Spleen (tissue), 11 donors: ENCODE data around the gene SCP2. TPM values are rescaled to one million over a fixed set of nuclear protein-coding genes. Genes with fewer than 3 reads are reported as not detected.

Source experiments
- DNase-seq: peaks from one replicate; pipeline ENCODE4 v3.0.0-alpha.2; 2020
- H3K27ac ChIP-seq, 8 donors: fragments of 200-600 bp; sonication (generic) in 7 of 8; 1 replicate in 4 of 8; 2 replicates in 4 of 8; pipeline versions ENCODE4 v1.5.0 to v1.8.0; 2016 to 2021; ENCODE audit warnings: inconsistent platforms in 4 of 8, mild to moderate bottlenecking in 4 of 8, moderate library complexity in 1 of 8
- H3K27me3 ChIP-seq, 7 donors: fragments of 200-600 bp; sonication (generic) in 6 of 7; replicated peaks in 1 of 7; 1 replicate in 4 of 7; 2 replicates in 3 of 7; pipeline versions ENCODE4 v1.5.0 to v1.8.0; 2016 to 2021; ENCODE audit warnings: inconsistent platforms in 3 of 7, mild to moderate bottlenecking in 1 of 7
- H3K36me3 ChIP-seq, 6 donors: fragments of 200-600 bp; sonication (generic) in 5 of 6; 1 replicate in 4 of 6; 2 replicates in 2 of 6; pipeline versions ENCODE4 v1.5.0 to v1.8.0; 2016 to 2021; ENCODE audit warnings: inconsistent platforms in 2 of 6
- H3K4me1 ChIP-seq, 6 donors: fragments of 200-600 bp; sonication (generic) in 5 of 6; 1 replicate in 3 of 6; 2 replicates in 3 of 6; pipeline versions ENCODE4 v1.5.0 to v1.8.0; 2016 to 2021; ENCODE audit warnings: inconsistent platforms in 3 of 6
- H3K4me3 ChIP-seq, 8 donors: fragments of 200-600 bp; sonication (generic) in 7 of 8; 1 replicate in 4 of 8; 2 replicates in 4 of 8; pipeline versions ENCODE4 v1.5.0 to v1.8.0; 2016 to 2021; ENCODE audit warnings: inconsistent platforms in 4 of 8, mild to moderate bottlenecking in 4 of 8, moderate library complexity in 2 of 8
- H3K9me3 ChIP-seq, 8 donors: fragments of 200-600 bp; sonication (generic) in 7 of 8; 1 replicate in 4 of 8; 2 replicates in 4 of 8; pipeline versions ENCODE4 v1.5.0 to v1.8.0; 2016 to 2021; ENCODE audit warnings: inconsistent platforms in 4 of 8
- POLR2A ChIP-seq, 3 donors: fragments of 450-650 bp; IDR thresholded peaks; one replicate each; pipeline ENCODE4 v1.5.1; 2017; ENCODE audit warnings: antibody characterized with exemption in 3 of 3, mild to moderate bottlenecking in 1 of 3
- POLR2AphosphoS5 ChIP-seq, 3 donors: sonication (generic); formaldehyde crosslinking; IDR thresholded peaks; one replicate each; pipeline ENCODE4 v1.5.1; 2017; ENCODE audit warnings: antibody characterized with exemption in 3 of 3
- WGBS, 5 donors: extraction: QIAGEN DNeasy Blood & Tissue Kit in 3 of 5; methylation state at CpG; one replicate each; pipeline versions ENCODE4 v1.1.5 to v1.1.7; 2013 to 2018; 5-methylcytosine and 5-hydroxymethylcytosine counted together
- intact Hi-C: fragments of 100-400 bp; cut with DNase I; formaldehyde crosslinking; loops from one replicate; pipeline ENCODE4 v1.15.0; 2023; ENCODE audit warnings: low total_unique reads
- polyA plus RNA-seq, 3 donors: library from polyadenylated mRNA; stranded (reverse); fragments of 200-250 nt; gene quantifications; one replicate each; pipeline ENCODE4 v1.2.1, GENCODE V29; 2013
- total RNA-seq, 7 donors: library from RNA; depleted of rRNA in 3 of 7; stranded (reverse); fragments of >200 nt in 3 of 7; fragmentation: NEBNext Ultra II Directional in 4 of 7; extraction: Animal tissue kit (Norgen Biotek cat#: 25700) in 4 of 7; gene quantifications; one replicate each; pipeline versions ENCODE4 v1.1.0 to v1.2.1, GENCODE V29; 2016 to 2021
- TF ChIP-seq, protein P1 (sequence below), 11 experiments: fragments of 200-600 bp in 7 of 11; fragments of 450-650 bp in 4 of 11; sonication (generic) in 4 of 11; IDR thresholded peaks in 8 of 11; conservative IDR thresholded peaks in 3 of 11; 1 replicate in 7 of 11; 2 replicates in 4 of 11; pipeline versions ENCODE4 v1.4.0 to v1.8.0; 2016 to 2021; ENCODE audit warnings: antibody characterized with exemption in 11 of 11, inconsistent platforms in 4 of 11, mild to moderate bottlenecking in 1 of 11
- donor health status: healthy with polysubstance abuse.
- donor health status: DM: no; HTN: no; CAD: no; lungs with moderate emphysema.
- donor health status: DM: no; HTN: no; CAD: no.
- donor health status: Bipolar disorder and iron deficiency.
- donor health status: healthy.
- donor health status: DM: no; HTN: no; CAD: no.
- donor health status: DM: yes; HTN: yes; CAD: no.

SCP2 gene
- total and polyA plus RNA-seq, 10 donors = 69.4 to 105 (median 83.6) TPM

DNA sequence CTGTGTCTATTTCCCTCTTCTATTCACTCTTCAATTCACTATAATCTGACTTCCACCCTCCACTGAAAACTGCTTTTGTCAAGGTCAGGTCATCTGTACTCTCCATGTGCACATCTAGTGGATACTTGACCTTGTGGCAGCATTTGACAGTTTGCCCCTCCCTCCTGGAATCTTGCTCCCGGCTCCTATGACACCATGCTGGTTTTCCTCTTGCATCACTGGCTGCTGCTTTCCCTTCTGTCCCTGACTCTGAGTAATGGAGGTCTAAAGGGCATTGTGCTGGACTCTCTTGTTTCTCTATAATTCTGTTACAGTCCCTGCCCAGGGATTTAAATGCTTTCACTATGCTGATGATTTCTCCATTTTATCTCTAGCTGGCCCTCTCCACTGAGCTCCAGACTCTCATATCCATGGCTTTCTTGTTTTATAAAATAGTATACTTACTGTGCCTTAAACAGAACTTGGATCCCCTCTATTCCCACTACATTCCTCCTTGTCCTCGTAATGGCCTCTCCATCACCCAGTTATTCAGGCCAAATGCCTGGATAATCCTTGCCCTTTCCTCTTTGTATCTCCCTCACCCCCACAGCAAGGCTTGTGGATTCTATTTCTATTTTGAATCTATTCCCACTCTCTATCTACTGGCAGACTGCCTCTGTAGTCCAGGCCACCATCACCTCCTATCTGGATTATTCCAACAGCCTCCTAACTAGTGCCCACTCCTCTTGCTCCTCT lies 98.1 kb downstream of the SCP2 start:
- no peaks in the 10 kb centered on the region for H3K9me3 ChIP-seq
- TF ChIP-seq, protein P1, sequence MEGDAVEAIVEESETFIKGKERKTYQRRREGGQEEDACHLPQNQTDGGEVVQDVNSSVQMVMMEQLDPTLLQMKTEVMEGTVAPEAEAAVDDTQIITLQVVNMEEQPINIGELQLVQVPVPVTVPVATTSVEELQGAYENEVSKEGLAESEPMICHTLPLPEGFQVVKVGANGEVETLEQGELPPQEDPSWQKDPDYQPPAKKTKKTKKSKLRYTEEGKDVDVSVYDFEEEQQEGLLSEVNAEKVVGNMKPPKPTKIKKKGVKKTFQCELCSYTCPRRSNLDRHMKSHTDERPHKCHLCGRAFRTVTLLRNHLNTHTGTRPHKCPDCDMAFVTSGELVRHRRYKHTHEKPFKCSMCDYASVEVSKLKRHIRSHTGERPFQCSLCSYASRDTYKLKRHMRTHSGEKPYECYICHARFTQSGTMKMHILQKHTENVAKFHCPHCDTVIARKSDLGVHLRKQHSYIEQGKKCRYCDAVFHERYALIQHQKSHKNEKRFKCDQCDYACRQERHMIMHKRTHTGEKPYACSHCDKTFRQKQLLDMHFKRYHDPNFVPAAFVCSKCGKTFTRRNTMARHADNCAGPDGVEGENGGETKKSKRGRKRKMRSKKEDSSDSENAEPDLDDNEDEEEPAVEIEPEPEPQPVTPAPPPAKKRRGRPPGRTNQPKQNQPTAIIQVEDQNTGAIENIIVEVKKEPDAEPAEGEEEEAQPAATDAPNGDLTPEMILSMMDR (IDR thresholded peaks at IDR 0.05 in 8 of 11, conservative IDR thresholded peaks at IDR 0.05 in 3 of 11) = no peak
- TF ChIP-seq POLR2A (IDR thresholded peaks at IDR 0.05) = no peak
- TF ChIP-seq POLR2AphosphoS5 (IDR thresholded peaks at IDR 0.05) = peak in 1 of 3 donors; percentile 36
- H3K4me1 ChIP-seq = peaks cover 0 to 47% (median 11%) of the 10 kb centered on the region in 6 donors
- no peaks in the 10 kb centered on the region for H3K27me3 ChIP-seq
- intact Hi-C loops = no loop called here
- H3K36me3 ChIP-seq = peaks cover 0 to 44% (median 15%) of the 10 kb centered on the region in 6 donors
- no peak for DNase-seq
- H3K4me3 ChIP-seq = no peak overlapping the region
- peak overlapping the region in 4 of 8 donors; percentile 1 to 39 (median 14) for H3K27ac ChIP-seq
- WGBS, 5 donors = 53 to 78% (median 67%) methylated on average over 2 of the region's 2 CpGs

DNA sequence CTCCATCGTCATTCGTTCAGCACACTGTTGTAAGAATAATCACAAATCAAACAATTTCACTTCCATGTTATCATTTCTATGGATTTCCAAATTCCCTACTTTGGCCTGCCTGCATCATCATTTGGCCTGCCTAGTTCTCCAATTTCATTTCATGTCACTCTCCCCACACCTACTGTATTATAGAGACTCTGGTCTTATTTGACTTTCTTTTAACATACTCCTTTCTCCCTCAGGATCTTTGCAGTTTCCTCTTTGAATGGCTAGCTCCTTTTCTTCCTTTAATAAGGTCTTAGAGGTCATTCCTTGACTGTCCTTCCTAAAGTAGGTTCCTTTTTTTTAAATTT lies 98.7 kb downstream of the SCP2 start:
- intact Hi-C loops = no loop called here
- no peaks in the 10 kb centered on the region for H3K9me3 ChIP-seq
- no peak for TF ChIP-seq POLR2AphosphoS5 (IDR thresholded peaks at IDR 0.05)
- TF ChIP-seq, protein P1 (IDR thresholded peaks at IDR 0.05 in 8 of 11, conservative IDR thresholded peaks at IDR 0.05 in 3 of 11) = no peak
- H3K27me3 ChIP-seq = no peaks in the 10 kb centered on the region
- no peak for DNase-seq
- peaks cover 0 to 50% (median 15%) of the 10 kb centered on the region in 6 donors for H3K36me3 ChIP-seq
- H3K4me1 ChIP-seq = peaks cover 0 to 47% (median 11%) of the 10 kb centered on the region in 6 donors
- H3K4me3 ChIP-seq = no peak overlapping the region
- WGBS, 5 donors = 64 to 93% (median 87%) methylated on average over 2 of the region's 2 CpGs
- peak overlapping the region in 4 of 8 donors; percentile 1 to 39 (median 14) for H3K27ac ChIP-seq

DNA sequence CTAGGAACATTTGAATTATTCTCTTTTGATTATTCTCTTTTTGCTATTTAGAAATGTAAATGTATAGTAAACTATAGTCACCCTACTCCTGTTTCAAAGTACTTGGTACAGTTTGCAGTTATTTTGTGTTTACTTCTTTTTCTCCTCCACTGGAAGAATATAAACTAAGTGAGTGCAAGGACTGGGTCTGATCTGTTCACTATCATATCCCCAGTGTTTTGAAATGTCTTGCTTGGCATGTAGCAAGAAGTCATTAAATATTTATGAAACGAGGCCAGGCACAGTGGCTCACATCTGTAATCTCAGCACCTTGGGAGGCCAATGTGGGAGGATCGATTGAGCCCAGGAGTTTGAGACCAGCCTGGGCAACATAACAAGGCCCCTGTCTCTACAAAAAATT lies 99.2 kb downstream of the SCP2 start:
- no peaks in the 10 kb centered on the region for H3K27me3 ChIP-seq
- intact Hi-C loops = no loop called here
- no peak overlapping the region for H3K27ac ChIP-seq
- H3K9me3 ChIP-seq = no peaks in the 10 kb centered on the region
- WGBS, 5 donors = 63 to 98% (median 71%) methylated on average over 2 of the region's 2 CpGs
- H3K4me3 ChIP-seq = no peak overlapping the region
- TF ChIP-seq POLR2AphosphoS5 (IDR thresholded peaks at IDR 0.05) = no peak
- H3K4me1 ChIP-seq = peaks cover 0 to 47% (median 11%) of the 10 kb centered on the region in 6 donors
- DNase-seq = no peak
- H3K36me3 ChIP-seq = peaks cover 0 to 53% (median 17%) of the 10 kb centered on the region in 6 donors

DNA sequence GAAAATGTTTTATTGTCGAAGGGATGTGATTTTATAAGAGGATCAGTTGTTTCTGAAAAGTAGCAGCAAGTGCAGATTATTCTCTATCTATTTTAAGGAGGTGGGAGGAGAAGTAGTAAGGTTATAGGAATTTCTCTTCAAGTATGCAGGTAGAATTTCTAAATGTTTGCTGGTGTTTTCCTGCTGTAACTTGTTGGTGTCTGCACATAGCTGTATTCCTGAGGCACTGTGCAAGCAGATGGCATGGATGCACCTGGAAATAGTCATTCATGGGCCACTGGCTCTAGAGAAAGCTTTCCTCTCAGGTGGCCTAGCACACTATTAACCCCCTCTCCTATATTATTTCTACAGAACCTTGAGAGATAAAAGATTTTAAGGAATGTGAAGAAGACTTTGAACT lies 104.7 kb downstream of the SCP2 start:
- Histone ChIP-seq H3K27me3 (no peaks in the 10 kb centered on the region), H3K4me3 (no peak overlapping the region), H3K9me3 (no peaks in the 10 kb centered on the region), H3K27ac (no peak overlapping the region), H3K36me3 (peaks cover 0 to 72% (median 30%) of the 10 kb centered on the region in 6 donors), H3K4me1 (no peaks in the 10 kb centered on the region)
- intact Hi-C loops = no loop called here
- WGBS, 5 donors = 82 to 94% (median 91%) methylated on average over 1 of the region's 1 CpG
- no peak for DNase-seq
- no peak for TF ChIP-seq POLR2A (IDR thresholded peaks at IDR 0.05)
- TF ChIP-seq, protein P1 (IDR thresholded peaks at IDR 0.05 in 8 of 11, conservative IDR thresholded peaks at IDR 0.05 in 3 of 11) = no peak
- no peak for TF ChIP-seq POLR2AphosphoS5 (IDR thresholded peaks at IDR 0.05)
